Measurements from ENCODE around the gene FGF2. TPM values are rescaled to one million over a fixed set of nuclear protein-coding genes. Genes with fewer than 3 reads are reported as not detected.
"Not testable (repeated sequence)": the region's sequence is repeated elsewhere in the genome, so short reads cannot be mapped to it uniquely, and the experiment has no call there.

Gene FGF2
- total RNA-seq, 1 donor from 2014 or later: 5.5 TPM

- intact Hi-C loops (cut with DNase I): no loop called here
- DNase-seq (ENCODE audit: missing footprints) (no peak), ATAC-seq (no peak)
These were observed 7.4 kb downstream of the FGF2 start for GRCh38 chr4:122833999-122834398.

GRCh38 chr4:122836941-122837340 is 10.3 kb downstream of the FGF2 start:
- DNase-seq (ENCODE audit: missing footprints) (no peak), ATAC-seq (no peak)
- intact Hi-C loops (cut with DNase I): no loop called here

- DNase-seq (ENCODE audit: missing footprints) (no peak), ATAC-seq (no peak)
- intact Hi-C loops (cut with DNase I): no loop called here
These were observed 11.4 kb downstream of the FGF2 start for GRCh38 chr4:122838034-122838433.

- no peak for ATAC-seq
- no peak for DNase-seq (ENCODE audit: missing footprints)
- intact Hi-C loops (cut with DNase I): no loop called here
These were observed 15.8 kb downstream of the FGF2 start for GRCh38 chr4:122842392-122842791.

GRCh38 chr4:122842984-122843531 is 16.4 kb downstream of the FGF2 start:
- intact Hi-C loops (cut with DNase I): no loop called here
- DNase-seq (ENCODE audit: missing footprints) (no peak), ATAC-seq (peak; percentile 42)

GRCh38 chr4:122844391-122844790 is 17.8 kb downstream of the FGF2 start:
- ATAC-seq; DNase-seq (ENCODE audit: missing footprints); intact Hi-C loops (cut with DNase I): not testable (repeated sequence)

GRCh38 chr4:122845066-122845465 is 18.4 kb downstream of the FGF2 start:
- DNase-seq (ENCODE audit: missing footprints) (no peak), ATAC-seq (no peak)
- intact Hi-C loops (cut with DNase I): no loop called here

- intact Hi-C loops (cut with DNase I): no loop called here
- DNase-seq (ENCODE audit: missing footprints) (no peak), ATAC-seq (no peak)
These were observed 19.1 kb downstream of the FGF2 start for GRCh38 chr4:122845760-122846159.

- ATAC-seq: no peak
- no peak for DNase-seq (ENCODE audit: missing footprints)
- intact Hi-C loops (cut with DNase I): no loop called here
These were observed 21.3 kb downstream of the FGF2 start for GRCh38 chr4:122847931-122848330.

GRCh38 chr4:122849789-122850188 is 23.2 kb downstream of the FGF2 start:
- DNase-seq (ENCODE audit: missing footprints); ATAC-seq; intact Hi-C loops (cut with DNase I): not testable (repeated sequence)

GRCh38 chr4:122851568-122851967 is 24.9 kb downstream of the FGF2 start:
- ATAC-seq (no peak), DNase-seq (ENCODE audit: missing footprints) (no peak)
- intact Hi-C loops (cut with DNase I): no loop called here

- DNase-seq (ENCODE audit: missing footprints) (no peak), ATAC-seq (peak; percentile 26)
- intact Hi-C loops (cut with DNase I): no loop called here
These were observed 28.1 kb downstream of the FGF2 start for GRCh38 chr4:122854447-122855352.

GRCh38 chr4:122855353-122855890 is 28.8 kb downstream of the FGF2 start:
- intact Hi-C loops (cut with DNase I): no loop called here
- DNase-seq (ENCODE audit: missing footprints) (no peak), ATAC-seq (no peak)

GRCh38 chr4:122857160-122857559 is 30.5 kb downstream of the FGF2 start:
- ATAC-seq: no peak
- intact Hi-C loops (cut with DNase I): no loop called here
- no peak for DNase-seq (ENCODE audit: missing footprints)

GRCh38 chr4:122858705-122859104 is 32.1 kb downstream of the FGF2 start:
- no peak for DNase-seq (ENCODE audit: missing footprints)
- intact Hi-C loops (cut with DNase I): no loop called here
- ATAC-seq: no peak

GRCh38 chr4:122861172-122861943 is 34.7 kb downstream of the FGF2 start:
- ATAC-seq (no peak), DNase-seq (ENCODE audit: missing footprints) (no peak)
- intact Hi-C loops (cut with DNase I): no loop called here

GRCh38 chr4:122863639-122864038 is 37.0 kb downstream of the FGF2 start:
- intact Hi-C loops (cut with DNase I): no loop called here
- DNase-seq (ENCODE audit: missing footprints) (no peak), ATAC-seq (no peak)

GRCh38 chr4:122865425-122865824 is 38.8 kb downstream of the FGF2 start:
- ATAC-seq (no peak), DNase-seq (ENCODE audit: missing footprints) (no peak)
- intact Hi-C loops (cut with DNase I): no loop called here

- ATAC-seq; intact Hi-C loops (cut with DNase I); DNase-seq (ENCODE audit: missing footprints): not testable (repeated sequence)
These were observed 41.6 kb downstream of the FGF2 start for GRCh38 chr4:122868235-122868634.
